GM19351 (cell line): ENCODE measurements around the gene MED4.
"Not testable (repeated sequence)": the region's sequence is repeated elsewhere in the genome, so short reads cannot be mapped to it uniquely, and the experiment has no call there.

Experiments used
- ATAC-seq: cut with Tn5 transposase; IDR thresholded peaks from one replicate; pipeline ENCODE4 v1.9.1; 2021; ENCODE audit warnings: mild to moderate bottlenecking, moderate library complexity; ENCODE audit not compliant: unreplicated experiment

The MED4 gene

DNA sequence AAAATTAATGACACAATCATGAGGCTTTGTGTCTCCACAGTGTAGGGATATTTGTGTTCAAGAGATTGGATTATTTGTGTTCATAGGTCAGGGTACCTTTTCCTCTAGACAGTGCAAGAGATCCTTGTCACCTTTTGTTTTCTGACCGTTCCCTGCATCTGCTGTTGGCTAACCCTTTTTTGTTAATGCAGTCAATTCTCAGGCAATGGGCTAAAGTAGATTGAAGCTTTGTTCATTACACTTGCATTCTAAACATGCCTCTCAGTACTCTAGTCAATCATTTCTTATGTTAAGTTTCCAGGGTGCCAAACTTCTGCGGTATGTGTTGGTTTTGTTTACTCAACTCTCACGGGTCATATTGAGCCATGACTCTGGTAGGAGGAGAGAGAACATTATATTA, 1.8 kb upstream of the MED4 start:
- ATAC-seq = no peak

DNA sequence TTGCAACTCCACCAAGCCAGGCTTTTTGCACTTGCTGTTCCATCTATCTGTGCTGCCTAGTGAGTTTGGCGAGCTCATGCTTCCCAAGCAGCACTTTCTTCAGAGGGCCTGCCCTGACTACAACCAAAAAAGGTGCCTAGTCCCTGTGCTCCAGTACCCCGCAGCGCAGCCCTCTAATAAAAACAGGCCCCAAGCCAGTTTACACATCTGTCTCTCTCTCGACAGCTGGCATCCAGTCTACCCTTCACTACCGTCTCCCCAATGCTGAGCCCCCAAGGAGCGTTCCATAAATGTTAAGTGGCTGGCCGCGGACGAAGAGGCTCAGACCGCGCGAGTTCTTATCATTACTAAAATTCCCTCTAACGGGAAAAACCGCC, 512 bp downstream of the MED4 start:
- peak; percentile 5 for ATAC-seq

DNA sequence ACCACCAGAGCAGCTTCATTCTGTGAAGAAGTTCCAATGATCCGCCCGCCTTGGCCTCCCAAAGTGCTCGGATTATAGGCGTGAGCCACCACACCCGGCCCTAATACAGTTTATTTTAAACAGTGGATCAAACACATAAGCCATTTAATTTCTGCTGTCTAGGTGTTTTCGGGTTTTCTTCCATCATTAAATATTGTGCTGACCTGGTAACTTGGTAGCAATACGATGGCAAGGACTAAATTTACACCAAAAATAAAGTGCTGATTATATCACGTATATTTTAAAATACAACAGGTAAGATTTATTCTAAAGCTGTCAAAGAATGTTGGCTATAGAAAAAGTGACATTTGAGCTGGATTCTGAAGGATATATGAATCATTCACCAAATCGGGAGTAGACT, 1.3 kb downstream of the MED4 start:
- ATAC-seq = no peak

DNA sequence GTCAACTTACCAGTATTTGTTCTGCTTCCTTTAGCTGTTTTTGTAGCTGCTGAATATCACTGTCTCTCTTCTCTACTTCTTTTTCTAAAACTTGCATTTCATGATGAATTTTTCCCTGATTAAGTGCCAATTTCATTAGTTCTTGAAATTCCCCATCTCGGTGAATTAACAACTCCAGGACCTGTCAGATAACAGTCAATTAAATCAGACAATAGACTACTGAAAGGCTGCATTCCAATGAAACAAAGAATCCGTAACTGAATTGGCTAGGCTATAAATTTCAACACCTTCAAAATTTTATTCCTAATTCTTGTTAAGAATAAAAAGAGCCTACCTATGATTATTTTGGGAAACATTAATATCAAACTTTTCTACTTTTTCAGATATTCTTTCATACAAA, 8.6 kb downstream of the MED4 start:
- ATAC-seq = no peak

DNA sequence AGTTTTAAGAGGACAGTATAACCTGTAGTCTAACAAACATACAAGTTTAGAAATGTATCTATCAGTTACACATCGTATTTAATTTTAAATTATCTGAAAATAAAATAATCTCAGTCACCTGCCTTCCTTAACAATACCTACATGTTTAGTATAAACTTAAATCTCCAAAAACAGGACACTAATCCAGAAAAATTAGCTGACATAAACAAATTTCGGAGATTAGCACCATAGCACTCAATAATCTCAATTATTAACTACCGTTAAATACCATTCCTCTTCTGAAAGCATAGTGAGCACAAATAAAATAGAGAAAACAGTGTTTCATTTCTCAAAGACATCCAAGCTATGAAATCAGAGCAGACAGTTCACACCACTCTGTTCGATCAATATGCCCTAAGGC, 13.2 kb downstream of the MED4 start:
- no peak for ATAC-seq

DNA sequence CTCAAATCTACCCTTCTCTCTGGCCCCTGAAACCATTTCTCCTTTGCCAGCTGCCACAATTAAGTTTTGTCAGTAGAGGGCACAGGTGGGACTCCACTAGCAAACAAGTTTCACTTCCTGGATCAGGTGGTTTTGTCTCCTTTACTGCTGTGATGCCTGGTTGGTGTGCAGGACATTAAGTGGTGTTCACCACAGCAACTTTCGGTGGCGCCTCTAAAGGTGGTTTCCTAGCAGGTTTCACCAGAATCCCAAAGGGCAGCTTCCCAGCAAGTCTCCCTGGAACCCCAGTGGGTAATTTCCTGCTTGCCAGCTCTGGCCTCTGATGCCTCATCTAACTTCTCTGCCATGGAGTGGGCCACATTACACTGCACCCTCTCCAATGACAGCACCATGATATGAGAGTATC, 16.6 kb downstream of the MED4 start:
- ATAC-seq = peak; percentile 99

DNA sequence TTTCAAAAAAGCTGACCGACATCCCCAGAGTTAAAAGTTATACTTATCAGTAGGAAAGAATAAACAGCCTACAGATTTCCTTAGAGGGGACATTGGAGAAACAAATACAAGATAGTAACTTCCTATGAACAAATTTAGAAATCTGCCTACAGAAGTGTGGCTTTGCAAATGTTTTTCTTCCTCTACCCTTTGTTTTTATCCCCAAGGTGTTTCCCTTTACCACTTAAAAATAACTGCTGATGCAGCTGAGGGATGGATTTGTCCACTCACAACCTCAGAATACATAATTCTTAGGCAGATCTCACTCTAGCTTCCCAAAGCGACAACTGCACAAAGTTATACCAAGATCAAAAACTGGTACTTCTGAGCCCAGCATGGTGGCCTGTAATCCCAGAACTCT, 20.9 kb downstream of the MED4 start:
- no peak for ATAC-seq

DNA sequence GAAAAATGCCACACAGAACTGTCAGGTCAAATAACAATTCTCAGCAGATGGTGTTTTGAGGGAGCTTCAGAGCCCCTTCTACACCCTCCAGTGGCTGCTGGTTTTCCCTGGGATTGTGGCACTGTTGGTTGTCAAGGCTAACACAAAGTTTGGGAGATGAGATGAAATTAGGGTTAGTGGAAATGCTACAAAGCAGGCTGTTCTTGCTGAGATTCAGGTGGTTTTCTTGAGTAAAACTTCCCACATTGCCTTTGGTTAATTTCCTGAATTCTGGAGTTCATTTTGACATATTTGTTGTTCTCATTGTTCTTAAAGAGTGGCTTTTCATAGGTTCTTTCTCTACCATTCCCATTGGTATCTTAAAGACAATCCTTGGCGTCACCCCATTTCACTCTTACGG, 22.1 kb downstream of the MED4 start:
- ATAC-seq = no peak

DNA sequence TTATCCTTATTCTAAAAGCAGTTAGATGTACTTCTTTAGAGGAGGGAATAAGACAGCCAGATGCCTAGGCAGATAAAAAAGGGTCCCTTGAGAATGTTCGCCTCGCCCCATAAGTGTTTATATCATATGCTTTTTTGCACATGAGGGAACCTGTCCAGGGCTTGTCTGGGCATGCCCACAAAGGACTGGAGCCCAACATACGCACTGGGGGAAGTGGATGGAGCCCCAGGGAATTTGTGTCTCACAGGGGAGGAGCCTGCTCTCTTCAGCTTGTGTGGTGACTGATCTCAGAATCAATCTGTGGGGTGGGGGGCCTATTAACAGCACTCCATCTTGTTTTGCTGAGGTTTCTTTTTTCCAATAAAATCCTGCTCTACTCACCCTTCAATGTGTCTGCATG, 22.6 kb downstream of the MED4 start:
- ATAC-seq = no peak

DNA sequence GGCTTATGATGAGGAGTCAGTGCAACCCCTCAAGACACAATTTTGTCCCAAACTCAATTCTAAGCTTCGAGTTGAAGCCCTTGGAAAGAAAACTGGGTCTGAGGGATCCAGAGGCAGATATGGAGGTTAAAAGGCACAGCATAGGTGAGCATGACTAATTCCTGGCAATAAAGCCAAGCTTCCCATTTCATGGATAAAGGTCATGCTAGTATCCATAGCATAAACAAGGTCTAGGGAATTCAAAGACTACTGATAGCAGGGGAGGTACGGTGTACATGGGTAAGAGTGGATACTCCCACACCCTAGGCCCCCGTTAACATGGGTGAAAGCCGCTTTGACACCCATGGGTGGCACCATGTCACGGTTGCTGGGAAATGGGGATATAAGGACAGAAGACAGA, 24.0 kb downstream of the MED4 start:
- no peak for ATAC-seq

DNA sequence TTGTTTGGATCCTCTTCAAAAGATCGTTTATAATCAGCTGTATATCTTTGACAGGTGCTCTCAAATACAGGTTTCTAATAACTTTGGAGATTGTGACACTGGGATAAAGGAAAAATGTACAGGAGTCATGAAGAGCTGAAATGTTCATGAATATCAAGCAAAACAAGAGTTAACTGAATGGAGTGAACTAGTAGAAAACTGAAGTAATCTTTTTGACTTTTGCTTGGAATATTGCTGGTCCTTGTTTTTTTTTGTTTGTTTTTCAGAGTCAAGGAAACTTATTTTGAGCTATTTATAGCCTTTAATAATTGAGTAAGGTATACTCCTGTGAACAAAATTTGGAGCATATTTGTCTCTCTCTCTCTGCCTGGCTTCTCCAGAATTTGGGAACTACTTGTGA, 25.3 kb downstream of the MED4 start:
- ATAC-seq = no peak

DNA sequence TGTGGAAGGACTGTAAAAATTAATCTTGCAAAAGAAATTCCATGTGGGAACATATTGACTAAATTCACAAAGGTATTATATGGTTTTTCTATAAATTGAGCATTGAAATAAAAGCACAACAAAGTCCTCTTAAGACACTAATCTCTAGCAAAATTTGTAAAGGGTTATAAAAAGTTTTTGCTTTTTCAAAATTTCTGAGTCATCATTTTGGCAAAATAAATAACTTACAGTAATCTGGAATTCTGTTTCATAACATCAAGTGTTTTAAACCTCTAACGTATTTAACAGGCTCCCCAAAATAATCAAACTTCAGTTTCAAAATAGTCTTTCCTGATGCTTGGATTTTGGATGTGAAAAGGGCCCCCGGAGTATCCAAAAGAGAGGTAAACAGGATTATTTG, 26.0 kb downstream of the MED4 start:
- ATAC-seq = no peak

DNA sequence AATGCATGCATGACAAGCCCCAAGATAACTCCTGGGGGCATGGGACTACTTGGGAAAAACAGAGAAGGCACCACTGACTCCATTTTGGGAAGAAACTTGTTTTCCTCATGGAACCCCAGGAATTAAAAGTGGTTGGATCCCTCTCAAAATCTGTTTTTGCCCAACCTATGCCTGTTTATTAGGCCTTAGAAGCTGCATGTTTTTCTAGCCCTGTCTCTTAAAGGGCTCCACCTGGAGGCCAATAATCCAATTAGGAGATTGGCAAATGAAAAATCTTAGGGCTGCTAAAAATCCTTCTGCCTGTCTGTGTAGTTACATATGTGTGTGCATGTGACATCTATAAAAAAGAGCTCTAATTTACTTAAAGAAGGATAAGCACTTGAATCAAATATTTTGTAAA, 26.9 kb downstream of the MED4 start:
- ATAC-seq = no peak

DNA sequence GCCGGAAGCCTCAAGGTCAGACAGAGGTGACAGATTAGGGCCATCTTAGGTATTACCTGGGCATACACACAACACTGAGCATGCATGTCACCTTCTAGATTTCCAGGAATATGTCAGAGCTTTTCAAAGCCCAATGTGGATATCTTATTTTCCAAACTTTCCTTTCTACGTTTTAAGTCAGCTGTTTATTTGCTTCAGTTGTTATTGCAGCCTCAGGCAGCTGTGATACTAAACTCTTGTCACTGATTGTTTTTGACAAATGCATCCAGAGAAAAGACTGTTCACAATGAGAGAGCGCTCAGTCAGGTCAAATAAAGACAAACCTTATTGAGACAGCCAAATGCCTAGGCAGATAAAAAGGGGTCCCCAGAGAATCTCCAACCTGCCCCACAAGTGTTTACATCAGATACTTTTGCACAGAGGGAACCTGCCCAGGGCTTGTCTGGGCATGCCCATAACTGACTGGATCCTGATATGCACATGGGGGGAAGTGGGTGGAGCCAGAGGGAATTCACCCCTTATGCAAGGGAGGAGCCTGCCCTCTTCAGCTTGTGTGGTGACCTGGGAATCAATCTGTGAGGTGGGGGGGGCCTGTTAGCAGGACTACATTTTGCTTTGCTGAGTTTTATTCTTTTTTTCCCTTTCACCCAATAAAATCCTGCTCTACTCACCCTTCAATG, 28.5 kb downstream of the MED4 start:
- peak; percentile 82 for ATAC-seq

DNA sequence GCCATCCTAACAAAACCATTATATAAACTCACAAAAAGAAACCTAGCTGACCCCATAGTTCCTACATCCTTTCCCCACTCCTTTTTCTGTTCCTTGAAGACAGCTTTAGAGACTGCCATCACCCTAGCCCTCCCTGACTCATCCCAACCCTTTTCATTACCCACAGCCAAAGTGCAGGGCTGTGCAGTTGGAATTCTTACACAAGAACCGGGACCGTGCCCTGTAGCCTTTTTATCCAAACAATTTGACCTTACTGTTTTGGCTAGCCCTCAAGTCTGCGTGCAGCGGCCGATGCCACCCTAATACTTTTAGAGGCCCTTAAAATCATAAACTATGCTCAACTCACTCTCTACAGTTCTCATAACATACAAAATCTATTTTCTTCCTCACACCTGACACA, 35.0 kb downstream of the MED4 start:
- ATAC-seq = not testable (repeated sequence)

DNA sequence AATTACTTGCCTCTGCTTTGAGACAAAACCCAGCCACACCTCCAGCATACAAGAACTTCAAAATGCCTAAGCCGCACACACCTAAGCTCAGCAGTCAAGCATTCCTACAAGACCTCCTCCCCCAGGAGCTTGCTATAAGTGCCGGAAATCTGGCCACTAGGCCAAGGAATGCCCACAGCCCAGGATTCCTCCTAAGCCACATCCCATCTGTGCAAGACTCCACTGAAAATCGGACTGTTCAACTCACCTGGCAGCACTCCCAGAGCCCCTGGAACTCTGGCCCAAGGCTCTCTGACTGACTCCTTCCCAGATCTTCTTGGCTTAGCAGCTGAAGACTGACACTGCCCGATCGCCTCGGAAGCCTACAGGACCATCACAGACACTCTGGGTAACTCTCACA, 36.4 kb downstream of the MED4 start:
- ATAC-seq = not testable (repeated sequence)

DNA sequence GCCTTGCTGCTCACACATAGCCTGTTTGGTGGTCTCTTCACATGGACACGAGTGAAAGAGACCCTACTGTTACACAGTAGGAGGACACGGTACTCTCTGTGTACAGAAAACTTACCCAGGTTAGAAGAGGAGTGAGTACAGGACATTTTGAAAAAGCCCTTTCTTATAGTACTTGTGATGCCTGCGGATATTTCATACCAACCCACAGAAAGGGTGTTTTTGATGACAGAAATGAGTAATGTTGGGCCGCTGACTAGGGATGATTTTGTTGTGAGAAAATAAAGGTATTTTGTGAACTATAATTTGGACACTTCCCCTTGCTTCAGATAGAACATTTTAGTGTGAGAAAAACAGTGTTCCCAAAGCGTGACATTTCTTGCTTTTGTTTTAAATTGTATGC, 39.2 kb downstream of the MED4 start:
- ATAC-seq = no peak

DNA sequence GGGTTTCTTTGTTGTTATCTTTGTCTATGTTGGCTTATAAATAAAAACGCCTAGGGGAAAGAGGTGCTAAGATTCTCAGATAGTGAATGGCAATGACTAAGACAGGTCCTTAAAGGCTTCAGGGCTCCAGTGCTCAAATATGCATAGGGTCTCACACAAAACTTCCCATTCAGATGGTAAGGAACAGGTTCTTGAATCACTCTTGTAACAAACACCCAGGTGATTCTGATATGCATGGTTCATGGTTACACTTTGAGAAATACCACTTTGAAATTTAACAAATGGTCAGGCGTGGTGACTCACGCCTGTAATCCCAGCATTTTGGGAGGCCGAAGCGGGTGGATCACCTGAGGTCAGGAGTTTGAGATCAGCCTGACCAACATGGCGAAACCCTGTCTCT, 40.3 kb downstream of the MED4 start:
- ATAC-seq = no peak

DNA sequence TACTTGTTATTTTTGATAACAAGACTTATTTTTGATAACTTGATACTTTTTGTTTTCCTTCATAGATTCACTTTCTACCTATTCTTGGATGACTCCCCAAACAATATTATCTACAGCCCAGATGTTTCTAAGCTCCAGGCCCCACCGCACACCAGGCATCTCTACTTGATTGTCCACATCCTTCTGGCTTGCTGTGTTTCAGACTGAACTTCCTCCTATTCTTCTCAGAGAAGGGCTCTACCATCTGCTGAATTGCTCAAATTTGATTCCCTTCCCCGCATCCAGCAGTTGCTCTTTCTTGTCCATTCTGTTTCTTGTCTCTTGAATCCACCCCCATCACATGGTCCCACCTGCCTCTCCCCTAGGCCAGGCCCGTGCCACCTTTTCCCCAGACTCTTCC, 44.4 kb downstream of the MED4 start:
- ATAC-seq = no peak

DNA sequence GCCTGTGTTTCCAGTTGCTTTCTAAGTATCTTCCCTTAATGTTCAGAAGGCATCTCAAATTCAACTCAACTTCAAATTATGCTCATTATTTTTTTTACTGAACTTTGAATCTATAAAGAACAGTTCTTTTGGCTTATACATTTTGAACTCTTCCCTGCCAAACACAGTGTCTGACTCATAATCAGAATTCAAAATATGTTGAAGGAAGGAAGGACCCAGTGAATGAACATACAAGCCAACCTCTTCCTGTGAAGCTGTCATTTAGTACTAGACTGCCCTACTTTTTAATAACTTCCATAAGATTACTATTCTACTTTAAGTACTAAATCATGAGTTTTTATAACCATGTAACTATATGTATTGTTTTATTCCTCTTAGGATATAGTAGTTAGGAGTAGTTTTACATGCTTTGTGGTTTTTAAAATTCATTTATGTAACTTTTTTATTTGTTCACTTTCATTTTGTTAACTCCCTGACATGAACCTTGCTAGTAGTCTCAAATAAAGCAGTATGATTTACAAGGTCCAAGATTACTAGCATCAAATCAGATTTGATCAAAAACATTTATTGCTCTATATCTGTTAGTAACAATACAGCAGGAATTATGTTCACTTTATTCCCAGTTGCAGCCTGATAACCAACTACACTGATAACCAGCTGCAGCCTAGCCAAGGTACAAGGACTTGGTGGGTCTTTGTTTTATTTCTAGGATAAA, 51.0 kb downstream of the MED4 start:
- ATAC-seq = no peak

DNA sequence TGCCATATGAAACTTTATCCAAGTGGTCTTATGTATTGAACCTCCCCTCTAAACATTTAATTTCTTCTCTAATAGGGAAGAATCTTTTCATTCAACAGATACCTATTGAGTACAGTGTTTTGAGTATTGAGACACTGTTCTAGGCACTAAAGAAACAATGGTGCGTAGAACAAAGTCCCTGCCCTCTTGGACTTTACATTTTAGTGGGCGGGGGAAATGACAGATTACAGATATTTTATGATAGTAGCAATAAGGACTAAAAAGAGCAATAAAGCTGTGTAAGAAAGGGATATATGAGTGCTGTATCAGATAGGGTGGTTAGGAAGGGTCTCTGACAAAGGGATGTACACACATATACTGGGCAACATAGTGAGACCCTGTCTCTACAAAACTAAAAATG, 52.0 kb downstream of the MED4 start:
- ATAC-seq = no peak

DNA sequence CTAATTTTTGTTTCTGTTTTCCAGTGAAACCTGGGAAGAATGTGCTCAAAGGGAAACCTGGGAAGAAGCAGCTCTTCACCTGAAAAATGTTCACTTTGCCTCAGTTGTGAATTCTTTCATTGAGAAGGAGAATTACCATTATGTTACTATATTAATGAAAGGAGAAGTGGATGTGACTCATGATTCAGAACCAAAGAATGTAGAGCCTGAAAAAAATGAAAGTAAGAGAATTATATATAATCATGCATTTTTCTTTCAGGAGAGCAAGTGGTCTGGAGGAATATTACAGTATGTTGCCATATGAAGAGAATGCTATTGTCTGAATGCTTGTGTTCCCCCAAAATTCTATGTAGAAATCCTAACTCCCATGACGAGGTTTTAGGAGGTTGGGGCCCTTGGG, 54.0 kb downstream of the MED4 start:
- ATAC-seq = no peak

DNA sequence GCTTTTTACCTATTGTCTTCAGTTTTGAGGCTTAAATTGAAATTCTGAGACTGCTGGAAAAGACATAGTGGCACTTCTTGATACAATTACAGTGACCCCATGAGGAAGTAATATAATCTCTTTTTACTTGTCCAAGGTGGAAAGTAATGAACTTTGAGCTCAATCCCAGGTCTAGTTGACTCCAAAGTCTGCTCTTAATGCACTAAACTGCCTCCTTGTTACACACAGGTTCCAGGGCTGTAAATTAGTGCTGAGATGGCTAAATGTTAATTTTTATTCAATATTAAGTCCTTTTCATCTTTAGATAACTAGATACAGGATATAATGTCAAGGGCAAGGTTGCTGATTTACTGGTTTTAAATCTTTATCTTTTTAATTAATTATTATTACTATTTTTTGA, 54.9 kb downstream of the MED4 start:
- no peak for ATAC-seq
